Tibial nerve (tissue), 4 donors: ENCODE results near the gene ACY1. TPM values are rescaled to one million over a fixed set of nuclear protein-coding genes. Genes with fewer than 3 reads are reported as not detected.

ENCODE experiments used
- DNase-seq, 2 donors: peaks; one replicate each; pipeline ENCODE4 v3.0.0-alpha.2; 2019; ENCODE audit warnings: low spot score in 2 of 2
- H3K27ac ChIP-seq, 4 donors: fragments of 200-600 bp; sonication (generic) in 3 of 4; one replicate each; pipeline ENCODE4 v1.5.1; 2017 to 2019; ENCODE audit warnings: mild to moderate bottlenecking in 1 of 4
- H3K27me3 ChIP-seq, 2 donors: fragments of 200-600 bp; sonication (generic) in 1 of 2; one replicate each; pipeline versions ENCODE4 v1.5.1 to v1.6.0; 2017 to 2019
- H3K36me3 ChIP-seq, 3 donors: fragments of 200-600 bp; sonication (generic); one replicate each; pipeline ENCODE4 v1.5.1; 2018 to 2019
- H3K4me1 ChIP-seq, 4 donors: fragments of 200-600 bp; sonication (generic) in 3 of 4; one replicate each; pipeline ENCODE4 v1.5.1; 2017 to 2019
- H3K4me3 ChIP-seq, 4 donors: fragments of 200-600 bp; sonication (generic) in 3 of 4; one replicate each; pipeline ENCODE4 v1.5.1; 2017 to 2019; ENCODE audit warnings: mild to moderate bottlenecking in 1 of 4, moderate library complexity in 1 of 4
- H3K9me3 ChIP-seq, 4 donors: fragments of 200-600 bp; sonication (generic) in 3 of 4; one replicate each; pipeline ENCODE4 v1.5.1; 2017 to 2019
- CTCF ChIP-seq, 5 experiments: fragments of 200-600 bp in 3 of 5; fragments of 450-650 bp in 2 of 5; sonication (generic) in 3 of 5; IDR thresholded peaks; one replicate each; pipeline ENCODE4 v1.5.1; 2016 to 2019; ENCODE audit warnings: antibody characterized with exemption in 5 of 5, mild to moderate bottlenecking in 3 of 5, moderate library complexity in 2 of 5
- EP300 ChIP-seq, 2 donors: sonication (generic); formaldehyde crosslinking; IDR thresholded peaks; one replicate each; pipeline ENCODE4 v1.6.1; 2017; ENCODE audit warnings: antibody characterized with exemption in 2 of 2, mild to moderate bottlenecking in 1 of 2
- POLR2A ChIP-seq, 2 donors: fragments of 450-650 bp; IDR thresholded peaks; one replicate each; pipeline ENCODE4 v1.6.1; 2017; ENCODE audit warnings: antibody characterized with exemption in 2 of 2, mild to moderate bottlenecking in 2 of 2, moderate library complexity in 2 of 2
- WGBS, 2 donors: methylation state at CpG; one replicate each; pipeline ENCODE4 v1.1.5; 2018; 5-methylcytosine and 5-hydroxymethylcytosine counted together
- total RNA-seq, 4 donors: library from RNA; depleted of rRNA; stranded (reverse); fragments of >200 nt; gene quantifications; one replicate each; pipeline ENCODE4 v1.1.0, GENCODE V29; 2016

ACY1 gene
- total RNA-seq, 4 donors from 2014 or later: 32.2 to 61.0 (median 45.6) TPM

GRCh38 chr3:51937014-51937413 is 46.3 kb upstream of the ACY1 start:
- Histone ChIP-seq H3K27me3 (no peaks in the 10 kb centered on the region), H3K4me1 (peaks cover 0 to 19% (median 13%) of the 10 kb centered on the region in 4 donors), H3K27ac (no peak overlapping the region), H3K4me3 (no peak overlapping the region), H3K9me3 (no peaks in the 10 kb centered on the region), H3K36me3 (peaks cover 0 to 73% (median 37%) of the 10 kb centered on the region in 3 donors)
- TF ChIP-seq EP300 (IDR thresholded peaks at IDR 0.05) (no peak), POLR2A (IDR thresholded peaks at IDR 0.05) (no peak), CTCF (IDR thresholded peaks at IDR 0.05) (no peak)
- DNase-seq: no peak
- WGBS, 2 donors: 82 to 94% methylated on average over 8 to 9 of the region's 9 CpGs

- TF ChIP-seq CTCF (IDR thresholded peaks at IDR 0.05): no peak
- TF ChIP-seq EP300 (IDR thresholded peaks at IDR 0.05): no peak
- no peak for TF ChIP-seq POLR2A (IDR thresholded peaks at IDR 0.05)
- DNase-seq: no peak
- WGBS, 2 donors: 91 to 92% methylated on average over 9 to 13 of the region's 13 CpGs
- Histone ChIP-seq H3K9me3 (no peaks in the 10 kb centered on the region), H3K27ac (no peak overlapping the region), H3K4me3 (no peak overlapping the region), H3K36me3 (peaks cover 0 to 65% (median 37%) of the 10 kb centered on the region in 3 donors), H3K4me1 (peaks cover 0 to 25% (median 18%) of the 10 kb centered on the region in 4 donors), H3K27me3 (no peaks in the 10 kb centered on the region)
These were observed 45.5 kb upstream of the ACY1 start for GRCh38 chr3:51937611-51938450.

- Histone ChIP-seq H3K4me3 (no peak overlapping the region), H3K27me3 (no peaks in the 10 kb centered on the region), H3K36me3 (peaks cover 0 to 54% (median 37%) of the 10 kb centered on the region in 3 donors), H3K4me1 (peaks cover 3 to 36% (median 26%) of the 10 kb centered on the region in 4 donors), H3K9me3 (no peaks in the 10 kb centered on the region), H3K27ac (no peak overlapping the region)
- no peak for TF ChIP-seq CTCF (IDR thresholded peaks at IDR 0.05)
- no peak for TF ChIP-seq POLR2A (IDR thresholded peaks at IDR 0.05)
- no peak for TF ChIP-seq EP300 (IDR thresholded peaks at IDR 0.05)
- WGBS, 2 donors: 86 to 89% methylated on average over 9 of the region's 9 CpGs
- no peak for DNase-seq
These were observed 44.4 kb upstream of the ACY1 start for GRCh38 chr3:51938780-51939425.

GRCh38 chr3:51940648-51941462 is 42.5 kb upstream of the ACY1 start:
- no peaks in the 10 kb centered on the region for H3K27me3 ChIP-seq
- H3K36me3 ChIP-seq: peaks cover 0 to 53% (median 22%) of the 10 kb centered on the region in 3 donors
- no peak for DNase-seq
- 26 to 33% methylated on average over 13 of the region's 13 CpGs for WGBS, 2 donors
- peaks cover 3 to 38% (median 26%) of the 10 kb centered on the region in 4 donors for H3K4me1 ChIP-seq
- H3K4me3 ChIP-seq: peak overlapping the region; percentile 75 to 96 (median 80)
- no peaks in the 10 kb centered on the region for H3K9me3 ChIP-seq
- TF ChIP-seq CTCF (IDR thresholded peaks at IDR 0.05) (no peak), POLR2A (IDR thresholded peaks at IDR 0.05) (no peak), EP300 (IDR thresholded peaks at IDR 0.05) (no peak)
- H3K27ac ChIP-seq: peak overlapping the region in 2 of 4 donors; percentile 78 to 86
